ENCODE data around the gene SH2D5.

SH2D5 gene

DNA sequence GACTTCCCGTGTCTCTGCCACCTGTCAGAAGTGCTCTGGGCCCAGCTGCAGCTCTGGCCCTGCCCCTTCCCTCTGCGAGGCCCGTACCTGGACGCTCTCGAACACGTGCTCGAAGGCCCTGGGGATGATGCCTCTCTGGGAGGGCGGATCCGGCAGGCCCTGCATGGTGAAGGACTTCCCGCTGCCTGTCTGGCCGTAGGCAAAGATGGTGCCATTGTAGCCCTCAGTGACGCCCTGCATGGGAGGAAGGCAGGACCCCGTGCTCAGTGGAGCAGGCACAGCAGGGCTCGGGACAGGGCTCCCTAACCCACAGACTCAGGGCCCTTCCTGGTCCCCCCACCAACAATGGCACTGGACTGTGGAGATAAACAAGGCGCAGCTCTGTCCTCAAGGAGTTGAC, 17.1 kb downstream of the SH2D5 start:
- ATAC-seq (ENCODE audit: insufficient read depth, low read depth) (no peak), DNase-seq (no peak)
- Histone ChIP-seq H3K79me2 (ENCODE audit: insufficient read depth, low read length) (no peaks in the 10 kb centered on the region), H2AFZ (ENCODE audit: low read depth, low read length) (no peak overlapping the region), H3K4me2 (ENCODE audit: insufficient read depth, low read length) (no peak overlapping the region), H3K9ac (ENCODE audit: low read depth, low read length) (no peak overlapping the region), H3K4me1 (ENCODE audit: insufficient read depth, low read length) (peaks cover 10% of the 10 kb centered on the region), H3K36me3 (ENCODE audit: insufficient read depth, low read length) (no peaks in the 10 kb centered on the region), H3K27me3 (ENCODE audit: insufficient read depth, low read length, poor library complexity) (peaks cover 17% of the 10 kb centered on the region), H3K9me3 (ENCODE audit: insufficient read depth, low read length, severe bottlenecking) (no peaks in the 10 kb centered on the region), H4K20me1 (ENCODE audit: insufficient read depth, low read length) (no peaks in the 10 kb centered on the region), H3K4me3 (ENCODE audit: low read depth in 1 of 2, low read length in 2 of 2) (no peak overlapping the region), H3K27ac (ENCODE audit: low read length) (no peak overlapping the region)
- no peak for TF ChIP-seq EZH2 (IDR thresholded peaks at IDR 0.05; ENCODE audit: borderline replicate concordance, low read depth, low read length, severe bottlenecking)
- TF ChIP-seq, protein P1, sequence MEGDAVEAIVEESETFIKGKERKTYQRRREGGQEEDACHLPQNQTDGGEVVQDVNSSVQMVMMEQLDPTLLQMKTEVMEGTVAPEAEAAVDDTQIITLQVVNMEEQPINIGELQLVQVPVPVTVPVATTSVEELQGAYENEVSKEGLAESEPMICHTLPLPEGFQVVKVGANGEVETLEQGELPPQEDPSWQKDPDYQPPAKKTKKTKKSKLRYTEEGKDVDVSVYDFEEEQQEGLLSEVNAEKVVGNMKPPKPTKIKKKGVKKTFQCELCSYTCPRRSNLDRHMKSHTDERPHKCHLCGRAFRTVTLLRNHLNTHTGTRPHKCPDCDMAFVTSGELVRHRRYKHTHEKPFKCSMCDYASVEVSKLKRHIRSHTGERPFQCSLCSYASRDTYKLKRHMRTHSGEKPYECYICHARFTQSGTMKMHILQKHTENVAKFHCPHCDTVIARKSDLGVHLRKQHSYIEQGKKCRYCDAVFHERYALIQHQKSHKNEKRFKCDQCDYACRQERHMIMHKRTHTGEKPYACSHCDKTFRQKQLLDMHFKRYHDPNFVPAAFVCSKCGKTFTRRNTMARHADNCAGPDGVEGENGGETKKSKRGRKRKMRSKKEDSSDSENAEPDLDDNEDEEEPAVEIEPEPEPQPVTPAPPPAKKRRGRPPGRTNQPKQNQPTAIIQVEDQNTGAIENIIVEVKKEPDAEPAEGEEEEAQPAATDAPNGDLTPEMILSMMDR (IDR thresholded peaks at IDR 0.05; ENCODE audit: borderline replicate concordance, extremely low read depth, low read length, poor library complexity, severe bottlenecking): no peak

DNA sequence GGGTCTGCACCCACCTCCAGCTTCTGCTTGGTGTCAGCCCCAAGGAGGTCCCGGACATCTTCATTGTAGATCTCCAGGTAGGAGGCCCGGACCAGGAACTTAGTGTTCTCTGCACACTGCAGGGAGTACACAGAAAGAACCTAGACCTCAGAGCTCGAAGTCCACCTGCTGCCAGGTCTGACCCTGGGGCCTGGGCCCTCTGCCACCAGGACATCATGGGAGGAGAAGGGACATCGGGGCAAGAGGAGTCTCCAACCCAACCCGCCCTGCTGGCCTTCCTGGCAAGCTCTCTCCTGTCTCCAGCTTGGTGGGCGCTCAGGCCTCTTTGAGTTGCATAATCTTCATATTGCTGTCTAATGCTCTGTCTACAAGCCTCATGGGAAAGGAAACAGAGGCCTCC, 19.1 kb downstream of the SH2D5 start:
- H3K27ac ChIP-seq (ENCODE audit: low read length): no peak overlapping the region
- peaks cover 10% of the 10 kb centered on the region for H3K27me3 ChIP-seq (ENCODE audit: insufficient read depth, low read length, poor library complexity)
- no peaks in the 10 kb centered on the region for H4K20me1 ChIP-seq (ENCODE audit: insufficient read depth, low read length)
- H3K9ac ChIP-seq (ENCODE audit: low read depth, low read length): no peak overlapping the region
- H3K4me3 ChIP-seq (ENCODE audit: low read depth in 1 of 2, low read length in 2 of 2): no peak overlapping the region
- TF ChIP-seq, protein P1 (IDR thresholded peaks at IDR 0.05; ENCODE audit: borderline replicate concordance, extremely low read depth, low read length, poor library complexity, severe bottlenecking): no peak
- TF ChIP-seq EZH2 (IDR thresholded peaks at IDR 0.05; ENCODE audit: borderline replicate concordance, low read depth, low read length, severe bottlenecking): no peak
- peaks cover 10% of the 10 kb centered on the region for H3K4me1 ChIP-seq (ENCODE audit: insufficient read depth, low read length)
- no peaks in the 10 kb centered on the region for H3K36me3 ChIP-seq (ENCODE audit: insufficient read depth, low read length)
- ATAC-seq (ENCODE audit: insufficient read depth, low read depth) (no peak), DNase-seq (no peak)
- no peak overlapping the region for H3K4me2 ChIP-seq (ENCODE audit: insufficient read depth, low read length)
- no peaks in the 10 kb centered on the region for H3K79me2 ChIP-seq (ENCODE audit: insufficient read depth, low read length)
- H3K9me3 ChIP-seq (ENCODE audit: insufficient read depth, low read length, severe bottlenecking): no peaks in the 10 kb centered on the region
- no peak overlapping the region for H2AFZ ChIP-seq (ENCODE audit: low read depth, low read length)

DNA sequence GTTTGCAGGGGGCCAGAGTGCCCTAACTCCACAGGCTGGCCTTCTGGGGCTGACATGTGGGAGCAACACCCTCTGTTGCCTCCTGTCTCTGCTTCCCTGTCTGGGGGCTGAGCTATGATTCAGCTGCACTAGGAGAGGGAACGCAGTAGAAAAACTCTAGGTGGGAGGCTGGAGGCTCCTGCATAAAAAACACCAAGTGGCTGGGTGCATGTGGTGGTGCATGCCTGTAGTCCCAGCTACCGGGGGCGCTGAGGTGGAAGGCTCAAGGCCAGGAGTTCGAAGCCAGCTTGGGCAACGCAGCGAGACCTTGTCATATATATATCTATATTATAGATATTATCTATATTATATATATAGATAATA, 20.3 kb downstream of the SH2D5 start:
- H2AFZ ChIP-seq (ENCODE audit: low read depth, low read length): no peak overlapping the region
- peaks cover 2% of the 10 kb centered on the region; the same call in 1 of the 2 replicates for H3K4me1 ChIP-seq (ENCODE audit: insufficient read depth, low read length)
- no peak overlapping the region for H3K4me3 ChIP-seq (ENCODE audit: low read depth in 1 of 2, low read length in 2 of 2)
- DNase-seq (no peak), ATAC-seq (ENCODE audit: insufficient read depth, low read depth) (0 out of 3 replicates have a peak, but pooled peaks have one; percentile 33)
- H3K9me3 ChIP-seq (ENCODE audit: insufficient read depth, low read length, severe bottlenecking): no peaks in the 10 kb centered on the region
- no peaks in the 10 kb centered on the region for H3K36me3 ChIP-seq (ENCODE audit: insufficient read depth, low read length)
- TF ChIP-seq EZH2 (IDR thresholded peaks at IDR 0.05; ENCODE audit: borderline replicate concordance, low read depth, low read length, severe bottlenecking): no peak
- TF ChIP-seq, protein P1 (IDR thresholded peaks at IDR 0.05; ENCODE audit: borderline replicate concordance, extremely low read depth, low read length, poor library complexity, severe bottlenecking): no peak
- 0 out of 2 replicates have a peak, but pooled peaks cover 3% of the 10 kb centered on the region for H4K20me1 ChIP-seq (ENCODE audit: insufficient read depth, low read length)
- H3K79me2 ChIP-seq (ENCODE audit: insufficient read depth, low read length): no peaks in the 10 kb centered on the region
- peaks cover 4% of the 10 kb centered on the region for H3K27me3 ChIP-seq (ENCODE audit: insufficient read depth, low read length, poor library complexity)
- no peak overlapping the region for H3K9ac ChIP-seq (ENCODE audit: low read depth, low read length)
- no peak overlapping the region for H3K27ac ChIP-seq (ENCODE audit: low read length)
- no peak overlapping the region for H3K4me2 ChIP-seq (ENCODE audit: insufficient read depth, low read length)
